A549 (cell line): ENCODE measurements around the gene RAB11FIP5. TPM values are rescaled to one million over a fixed set of nuclear protein-coding genes. Genes with fewer than 3 reads are reported as not detected.

ENCODE experiments used
- ATAC-seq, 2 experiments: fragments of 200-7000 bp in 1 of 2; fragments of >200 bp in 1 of 2; cut with Nextera tagmentation in 1 of 2; cut with Tn5 transposase in 1 of 2; 3 replicates each; pipeline versions ENCODE4 v1.8.0 to v1.9.1; 2018 to 2020; ENCODE audit warnings: mild to moderate bottlenecking in 1 of 2, moderate library complexity in 1 of 2
- CTCF ChIA-PET: fragments of 300-600 bp; sonication (Branson Sonifier 250); formaldehyde crosslinking; extraction: SDS; loops from one replicate; lab custom pipeline; 2021; ENCODE audit warnings: antibody characterized with exemption, inconsistent platforms; lab: Yijun Ruan, JAX
- POLR2A ChIA-PET: fragments of 350-600 bp; formaldehyde crosslinking; extraction: SDS; loops from one replicate; lab custom pipeline; 2021; ENCODE audit warnings: antibody characterized with exemption, inconsistent platforms; lab: Yijun Ruan, JAX
- DNase-seq, 2 experiments: peaks; one replicate each; pipeline versions ENCODE4 v3.0.0 to v3.0.0-alpha.2; 2011 to 2016; ENCODE audit warnings: low read depth in 1 of 2, low spot score in 1 of 2
- FAIRE-seq: peaks from 2 replicates; lab custom pipeline; 2011; peaks lifted over from hg19 to GRCh38; lab: Jason Lieb, UNC
- H3K27ac ChIP-seq, 2 experiments: fragments of >200 bp; sonication (Bioruptor Twin); formaldehyde crosslinking; 3 replicates each; pipeline ENCODE4 v1.5.1; 2016 to 2017
- H3K4me1 ChIP-seq: fragments of >200 bp; sonication (Bioruptor Twin); formaldehyde crosslinking; 3 replicates; pipeline ENCODE4 v1.6.1; 2016
- H3K4me2 ChIP-seq: fragments of >200 bp; sonication (Bioruptor Twin); formaldehyde crosslinking; 3 replicates; pipeline ENCODE4 v1.6.1; 2016
- H3K4me3 ChIP-seq: fragments of >200 bp; sonication (Bioruptor Twin); formaldehyde crosslinking; 3 replicates; pipeline ENCODE4 v1.5.1; 2016
- H3K9me3 ChIP-seq: fragments of >200 bp; sonication (Bioruptor Twin); formaldehyde crosslinking; 3 replicates; pipeline ENCODE4 v1.6.1; 2016
- CTCF ChIP-seq: fragments of >200 bp; sonication (Bioruptor Twin); formaldehyde crosslinking; IDR thresholded peaks from 3 replicates; pipeline ENCODE4 v1.5.1; 2016
- EHF ChIP-seq: fragments of 250-450 bp; sonication (Bioruptor Pico); IDR thresholded peaks from 2 replicates; pipeline ENCODE4 v1.5.0; 2020; ENCODE audit warnings: mild to moderate bottlenecking
- FOSB ChIP-seq: fragments of 250-450 bp; sonication (Bioruptor Pico); IDR thresholded peaks from 2 replicates; pipeline ENCODE4 v1.5.0; 2020; ENCODE audit warnings: mild to moderate bottlenecking, moderate library complexity
- FOSL2 ChIP-seq, 2 experiments: fragments of 450-650 bp in 1 of 2; fragments of >200 bp in 1 of 2; sonication (Bioruptor Twin) in 1 of 2; formaldehyde crosslinking; IDR thresholded peaks; 2 replicates each; pipeline versions ENCODE4 v1.5.0 to v1.6.1; 2016 to 2020; ENCODE audit warnings: mild to moderate bottlenecking in 1 of 2, moderate library complexity in 1 of 2
- HOXB5 ChIP-seq: fragments of 250-450 bp; sonication (Bioruptor Pico); IDR thresholded peaks from 2 replicates; pipeline ENCODE4 v1.5.0; 2020; ENCODE audit warnings: mild to moderate bottlenecking, moderate library complexity
- JUN ChIP-seq, 2 experiments: fragments of >200 bp; sonication (Bioruptor Twin); formaldehyde crosslinking; IDR thresholded peaks; 2 replicates in 1 of 2; 3 replicates in 1 of 2; pipeline ENCODE4 v1.6.1; 2016 to 2017
- KDM1A ChIP-seq: fragments of 200-600 bp; sonication (generic); IDR thresholded peaks from 2 replicates; pipeline ENCODE4 v1.6.1; 2016; ENCODE audit warnings: low read depth, mild to moderate bottlenecking
- MAZ ChIP-seq: fragments of 150-350 bp; IDR thresholded peaks from 2 replicates; pipeline ENCODE4 v1.6.1; 2014; ENCODE audit warnings: antibody characterized with exemption, low read depth, low read length, borderline replicate concordance
- RARB ChIP-seq: fragments of 250-450 bp; sonication (Bioruptor Pico); IDR thresholded peaks from 2 replicates; pipeline ENCODE4 v1.8.0; 2021; ENCODE audit warnings: mild to moderate bottlenecking, moderate library complexity
- SMC3 ChIP-seq: fragments of >200 bp; sonication (Bioruptor Twin); formaldehyde crosslinking; IDR thresholded peaks from 3 replicates; pipeline ENCODE4 v1.6.1; 2018; ENCODE audit warnings: inconsistent platforms
- ZNF302 ChIP-seq: fragments of 250-450 bp; sonication (Bioruptor Pico); IDR thresholded peaks from 2 replicates; pipeline ENCODE4 v1.9.0; 2021; ENCODE audit warnings: inconsistent platforms, mild to moderate bottlenecking, moderate library complexity
- WGBS: methylation state at CpG from one replicate; pipeline ENCODE4 v1.1.6; 2017; ENCODE audit errors: missing lambda C conversion rate; 5-methylcytosine and 5-hydroxymethylcytosine counted together
- polyA plus RNA-seq, 4 experiments: library from polyadenylated mRNA; depleted of rRNA in 3 of 4; stranded (reverse); fragments of >200 nt; fragmentation: RNase III in 1 of 4; extraction: RNeasy Plus Mini Kit Qiagen cat#74134 plus additional on column Dnase treatment in 1 of 4; gene quantifications; 2 replicates in 3 of 4; 3 replicates in 1 of 4; pipeline ENCODE4 v1.2.3, GENCODE V29; 2011 to 2017
- TF ChIP-seq, protein P1 (sequence below): fragments of 250-450 bp; sonication (Bioruptor Pico); IDR thresholded peaks from 2 replicates; pipeline ENCODE4 v1.5.0; 2021; ENCODE audit warnings: mild to moderate bottlenecking, moderate library complexity, borderline replicate concordance

RAB11FIP5 gene
- polyA plus RNA-seq, 2 of the 4 experiments (the other 2 are of a cell fraction), result 21.6 to 21.8 TPM

DNA sequence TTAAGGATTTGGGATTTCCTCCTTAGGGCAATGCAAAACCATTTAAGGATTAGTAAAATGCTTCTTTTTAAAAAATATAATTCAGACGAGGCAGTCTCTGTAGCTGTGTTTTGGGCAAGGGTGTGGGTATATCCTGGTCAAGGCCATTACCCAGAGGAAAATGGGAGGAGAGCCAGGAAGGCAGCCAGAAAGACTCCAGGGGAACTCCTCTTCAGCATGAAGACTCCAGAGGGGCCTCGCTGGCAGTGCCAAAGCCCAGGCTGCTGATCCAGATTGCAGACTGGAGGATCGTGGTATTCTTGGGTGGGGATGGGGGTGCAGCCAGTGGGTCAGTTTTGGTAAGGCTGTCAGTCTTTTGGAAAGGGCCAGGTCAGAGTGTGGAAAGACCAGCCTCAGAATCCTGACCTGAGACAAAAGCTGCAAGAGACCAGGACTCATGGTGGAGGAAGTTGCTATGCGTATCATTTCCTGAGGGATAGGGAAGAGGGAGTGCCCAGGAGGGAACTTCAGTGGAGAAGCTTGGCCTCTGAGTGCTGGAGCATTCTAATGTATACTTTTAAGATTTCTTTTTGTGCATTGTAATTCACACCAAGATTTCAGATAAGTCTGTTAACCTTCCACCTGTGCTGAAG lies 20.9 kb upstream of the RAB11FIP5 start (continued):
- TF ChIP-seq CTCF (no peak), HOXB5 (no peak), ZNF302 (no peak), KDM1A (no peak)

DNA sequence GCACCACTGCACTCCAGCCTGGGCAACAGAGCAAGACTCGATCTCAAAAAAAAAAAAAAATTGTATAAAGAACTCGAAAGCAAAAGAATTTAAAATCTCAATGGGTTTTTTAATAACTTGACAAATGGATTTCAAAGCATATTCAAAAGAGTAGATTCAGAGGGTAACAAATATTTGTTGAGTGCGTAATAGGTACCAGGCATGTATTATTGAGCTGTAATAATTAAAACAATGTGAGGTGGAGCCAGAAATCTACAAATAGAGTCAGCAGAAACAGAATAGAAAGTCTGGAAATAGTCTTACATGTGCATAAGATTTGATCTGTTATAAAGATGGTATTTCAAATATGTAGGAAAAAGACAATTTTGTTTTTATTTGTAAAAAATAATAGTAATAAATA lies 19.1 kb upstream of the RAB11FIP5 start:
- FAIRE-seq (no peak), DNase-seq (no peak), ATAC-seq (no peak)
- no peaks in the 10 kb centered on the region for H3K4me1 ChIP-seq
- 71% methylated on average over 3 of the region's 3 CpGs for WGBS
- ChIA-PET CTCF (interaction anchor here (1.9 kb wide), 1 partner anchor 239 kb away, joined by 6 read pairs; no protein-coding TSS in a partner anchor), POLR2A (no interaction called here)
- H3K4me3 ChIP-seq, result no peak overlapping the region
- H3K9me3 ChIP-seq, result no peaks in the 10 kb centered on the region
- no peak for TF ChIP-seq FOSB (CRISPR knock-in tag)
- no peak for TF ChIP-seq FOSL2 (IDR thresholded peaks at IDR 0.05)
- no peak for TF ChIP-seq FOSL2 (CRISPR knock-in tag; IDR thresholded peaks at IDR 0.05)
- TF ChIP-seq EHF (CRISPR knock-in tag), result no peak
- no peak for TF ChIP-seq RARB (CRISPR knock-in tag)
- no peak for TF ChIP-seq JUN (IDR thresholded peaks at IDR 0.05)
- TF ChIP-seq CTCF, result no peak
- H3K27ac ChIP-seq, result no peak overlapping the region
- no peak overlapping the region for H3K4me2 ChIP-seq

DNA sequence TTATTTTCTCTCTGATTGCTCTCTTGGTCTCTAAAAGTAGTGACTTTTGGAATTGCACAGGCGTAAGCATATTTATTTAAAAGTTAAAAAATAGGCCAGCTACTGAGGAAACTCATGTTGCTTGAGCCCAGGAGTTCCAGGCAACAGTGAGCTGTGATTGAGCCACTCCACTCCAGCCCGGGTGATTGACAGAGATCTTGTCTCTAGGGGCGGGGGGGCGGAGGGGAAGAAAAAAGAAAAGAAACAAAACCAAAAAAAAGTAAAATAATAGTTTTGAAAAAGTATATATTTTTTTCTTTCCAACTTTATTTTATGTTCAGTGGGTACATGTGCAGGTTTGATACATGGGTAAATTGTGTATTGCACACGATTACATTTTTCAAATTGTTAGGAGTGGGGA lies 18.0 kb upstream of the RAB11FIP5 start:
- Histone ChIP-seq H3K4me3 (no peak overlapping the region), H3K4me2 (no peak overlapping the region), H3K27ac (no peak overlapping the region), H3K4me1 (no peaks in the 10 kb centered on the region), H3K9me3 (0 out of 3 replicates have a peak, but pooled peaks cover 5% of the 10 kb centered on the region)
- ChIA-PET CTCF (no interaction called here), POLR2A (interaction anchor here (0.7 kb wide), 1 partner anchor 276 kb away, joined by 4 read pairs; no protein-coding TSS in a partner anchor)
- no peak for ATAC-seq
- 42% methylated on average over 5 of the region's 5 CpGs for WGBS
- TF ChIP-seq, protein P1, sequence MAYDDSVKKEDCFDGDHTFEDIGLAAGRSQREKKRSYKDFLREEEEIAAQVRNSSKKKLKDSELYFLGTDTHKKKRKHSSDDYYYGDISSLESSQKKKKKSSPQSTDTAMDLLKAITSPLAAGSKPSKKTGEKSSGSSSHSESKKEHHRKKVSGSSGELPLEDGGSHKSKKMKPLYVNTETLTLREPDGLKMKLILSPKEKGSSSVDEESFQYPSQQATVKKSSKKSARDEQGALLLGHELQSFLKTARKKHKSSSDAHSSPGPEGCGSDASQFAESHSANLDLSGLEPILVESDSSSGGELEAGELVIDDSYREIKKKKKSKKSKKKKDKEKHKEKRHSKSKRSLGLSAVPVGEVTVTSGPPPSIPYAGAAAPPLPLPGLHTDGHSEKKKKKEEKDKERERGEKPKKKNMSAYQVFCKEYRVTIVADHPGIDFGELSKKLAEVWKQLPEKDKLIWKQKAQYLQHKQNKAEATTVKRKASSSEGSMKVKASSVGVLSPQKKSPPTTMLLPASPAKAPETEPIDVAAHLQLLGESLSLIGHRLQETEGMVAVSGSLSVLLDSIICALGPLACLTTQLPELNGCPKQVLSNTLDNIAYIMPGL (CRISPR knock-in tag), result no peak
- TF ChIP-seq HOXB5, result no peak
- TF ChIP-seq MAZ, result no peak
- no peak for TF ChIP-seq SMC3
- TF ChIP-seq, all 56 proteins: peak for 0
- DNase-seq (no peak), FAIRE-seq (no peak)
